ENCODE results near the gene POMT1.

Gene POMT1

GRCh38 chr9:131534721-131535237 is 32.1 kb downstream of the POMT1 start:
- peaks cover 12% of the 10 kb centered on the region for H3K79me2 ChIP-seq (ENCODE audit: low read length)
- peaks cover 9% of the 10 kb centered on the region; the same call in 1 of the 2 replicates for H3K4me1 ChIP-seq (ENCODE audit: low read length)
- DNase-seq: no peak
- no peaks in the 10 kb centered on the region for H3K9me3 ChIP-seq (replicated peaks; ENCODE audit: insufficient read depth, low read length)
- no peaks in the 10 kb centered on the region for H3K9me2 ChIP-seq (replicated peaks; ENCODE audit: insufficient read depth, low read length)
- H4K20me1 ChIP-seq (ENCODE audit: insufficient read depth, low read length): no peaks in the 10 kb centered on the region
- no peak overlapping the region for H3K9ac ChIP-seq (ENCODE audit: low read length)
- no peaks in the 10 kb centered on the region for H3F3A ChIP-seq (ENCODE audit: insufficient read depth, low read length)
- H3K27ac ChIP-seq (ENCODE audit: low read length): no peak overlapping the region
- no peak overlapping the region for H2AFZ ChIP-seq (ENCODE audit: low read length)
- no peaks in the 10 kb centered on the region for H3K27me3 ChIP-seq (replicated peaks; ENCODE audit: insufficient read depth, low read length)
- H3K36me3 ChIP-seq (replicated peaks; ENCODE audit: insufficient read depth, low read length): no peaks in the 10 kb centered on the region
- no peak for TF ChIP-seq EZH2 (optimal IDR thresholded peaks at IDR 0.05; ENCODE audit: low read depth, low read length)
- no peak for TF ChIP-seq CTCF (IDR thresholded peaks at IDR 0.05; ENCODE audit: low read length)
- TF ChIP-seq EZH2phosphoT487 (IDR thresholded peaks at IDR 0.05; ENCODE audit: low read length): no peak
- no peak overlapping the region for H3K4me3 ChIP-seq (ENCODE audit: low read length)
- H3K4me2 ChIP-seq (ENCODE audit: low read depth, low read length): no peak overlapping the region

GRCh38 chr9:131537946-131538345 is 35.2 kb downstream of the POMT1 start:
- TF ChIP-seq EZH2 (optimal IDR thresholded peaks at IDR 0.05; ENCODE audit: low read depth, low read length): no peak
- TF ChIP-seq EZH2phosphoT487 (IDR thresholded peaks at IDR 0.05; ENCODE audit: low read length): no peak
- no peak for TF ChIP-seq CTCF (IDR thresholded peaks at IDR 0.05; ENCODE audit: low read length)

GRCh38 chr9:131539223-131539923 is 36.7 kb downstream of the POMT1 start:
- Histone ChIP-seq H2AFZ (ENCODE audit: low read length) (no peak overlapping the region), H3F3A (ENCODE audit: insufficient read depth, low read length) (no peaks in the 10 kb centered on the region), H4K20me1 (ENCODE audit: insufficient read depth, low read length) (no peaks in the 10 kb centered on the region), H3K4me1 (ENCODE audit: low read length) (no peaks in the 10 kb centered on the region), H3K4me3 (ENCODE audit: low read length) (no peak overlapping the region), H3K9me3 (replicated peaks; ENCODE audit: insufficient read depth, low read length) (no peaks in the 10 kb centered on the region), H3K27ac (ENCODE audit: low read length) (no peak overlapping the region), H3K27me3 (replicated peaks; ENCODE audit: insufficient read depth, low read length) (no peaks in the 10 kb centered on the region), H3K4me2 (ENCODE audit: low read depth, low read length) (no peak overlapping the region), H3K36me3 (replicated peaks; ENCODE audit: insufficient read depth, low read length) (no peaks in the 10 kb centered on the region), H3K79me2 (ENCODE audit: low read length) (no peaks in the 10 kb centered on the region), H3K9ac (ENCODE audit: low read length) (no peak overlapping the region), H3K9me2 (replicated peaks; ENCODE audit: insufficient read depth, low read length) (no peaks in the 10 kb centered on the region)
- TF ChIP-seq CTCF (IDR thresholded peaks at IDR 0.05; ENCODE audit: low read length) (no peak), EZH2 (optimal IDR thresholded peaks at IDR 0.05; ENCODE audit: low read depth, low read length) (no peak), EZH2phosphoT487 (IDR thresholded peaks at IDR 0.05; ENCODE audit: low read length) (no peak)
- DNase-seq: no peak

More at GRCh38 chr9:131537946-131538345, 35.2 kb downstream of the POMT1 start:
- no peaks in the 10 kb centered on the region for H3K79me2 ChIP-seq (ENCODE audit: low read length)
- H2AFZ ChIP-seq (ENCODE audit: low read length): no peak overlapping the region
- H3K9ac ChIP-seq (ENCODE audit: low read length): no peak overlapping the region
- H3K9me2 ChIP-seq (replicated peaks; ENCODE audit: insufficient read depth, low read length): no peaks in the 10 kb centered on the region
- no peaks in the 10 kb centered on the region for H3F3A ChIP-seq (ENCODE audit: insufficient read depth, low read length)
- no peaks in the 10 kb centered on the region for H3K9me3 ChIP-seq (replicated peaks; ENCODE audit: insufficient read depth, low read length)
- no peaks in the 10 kb centered on the region for H3K36me3 ChIP-seq (replicated peaks; ENCODE audit: insufficient read depth, low read length)
- no peak for DNase-seq
- no peak overlapping the region for H3K4me3 ChIP-seq (ENCODE audit: low read length)
- no peak overlapping the region for H3K27ac ChIP-seq (ENCODE audit: low read length)
- no peaks in the 10 kb centered on the region for H3K27me3 ChIP-seq (replicated peaks; ENCODE audit: insufficient read depth, low read length)
- no peaks in the 10 kb centered on the region for H4K20me1 ChIP-seq (ENCODE audit: insufficient read depth, low read length)
- no peak overlapping the region for H3K4me2 ChIP-seq (ENCODE audit: low read depth, low read length)
- no peaks in the 10 kb centered on the region for H3K4me1 ChIP-seq (ENCODE audit: low read length)
